Fibroblast of skin of left biceps (primary cell): ENCODE data around the gene HNRNPA2B1.

Source experiments
- DNase-seq, 2 experiments: peaks; one replicate each; pipeline ENCODE4 v3.0.0-alpha.2; 2013; ENCODE audit warnings: low read depth in 2 of 2

The HNRNPA2B1 gene

GRCh38 chr7:26200444-26201246 is at the start of gene HNRNPA2B1:
Gene HNRNPA2B1, minus strand, starts transcription at chr7:26200746. Its CDS starts 169 bp downstream, at chr7:26200577.
- peak; percentile 97 for DNase-seq

GRCh38 chr7:26250239-26250638 is 49.7 kb upstream of the HNRNPA2B1 start:
- no peak for DNase-seq

- DNase-seq, result no peak
Measured at GRCh38 chr7:26245150-26245549, 44.6 kb upstream of the HNRNPA2B1 start.

- no peak for DNase-seq
Measured at GRCh38 chr7:26238032-26238431, 37.5 kb upstream of the HNRNPA2B1 start.

GRCh38 chr7:26237035-26237807 is 36.7 kb upstream of the HNRNPA2B1 start:
- no peak for DNase-seq

- no peak for DNase-seq
Measured at GRCh38 chr7:26233902-26234511, 33.5 kb upstream of the HNRNPA2B1 start.

GRCh38 chr7:26227987-26228386 is 27.4 kb upstream of the HNRNPA2B1 start:
- no peak for DNase-seq

GRCh38 chr7:26224359-26224758 is 23.8 kb upstream of the HNRNPA2B1 start:
- no peak for DNase-seq

GRCh38 chr7:26216049-26216448 is 15.5 kb upstream of the HNRNPA2B1 start:
- no peak for DNase-seq

- no peak for DNase-seq
Measured at GRCh38 chr7:26213807-26214515, 13.4 kb upstream of the HNRNPA2B1 start.

- DNase-seq, result no peak
Measured at GRCh38 chr7:26212921-26213718, 12.6 kb upstream of the HNRNPA2B1 start.

GRCh38 chr7:26208040-26208439 is 7.5 kb upstream of the HNRNPA2B1 start:
- DNase-seq, result no peak

- no peak for DNase-seq
Measured at GRCh38 chr7:26203016-26203415, 2.5 kb upstream of the HNRNPA2B1 start.

GRCh38 chr7:26202019-26202990 is 1.8 kb upstream of the HNRNPA2B1 start:
- DNase-seq, result no peak

- DNase-seq, result peak in 1 of 2 experiments; percentile 56
Measured at GRCh38 chr7:26201247-26202018, 887 bp upstream of the HNRNPA2B1 start, which contains the start of gene CBX3. Gene CBX3, plus strand, starts transcription at chr7:26201745. Its CDS starts 1,254 bp downstream, at chr7:26202999.

GRCh38 chr7:26200038-26200443 is 505 bp downstream of the HNRNPA2B1 start:
- no peak for DNase-seq

GRCh38 chr7:26199301-26200037 is 1.1 kb downstream of the HNRNPA2B1 start:
- no peak for DNase-seq

- no peak for DNase-seq
Measured at GRCh38 chr7:26198781-26199169, 1.8 kb downstream of the HNRNPA2B1 start.
